Measurements from ENCODE around the gene PLXNA1. TPM values are rescaled to one million over a fixed set of nuclear protein-coding genes. Genes with fewer than 3 reads are reported as not detected.
A peak's percentile ranks its signal among the peaks of the same experiment; 100 is the strongest.

PLXNA1 gene
- total and polyA plus RNA-seq, 2 experiments from 2014 or later: 11.0 to 73.5 TPM

DNA sequence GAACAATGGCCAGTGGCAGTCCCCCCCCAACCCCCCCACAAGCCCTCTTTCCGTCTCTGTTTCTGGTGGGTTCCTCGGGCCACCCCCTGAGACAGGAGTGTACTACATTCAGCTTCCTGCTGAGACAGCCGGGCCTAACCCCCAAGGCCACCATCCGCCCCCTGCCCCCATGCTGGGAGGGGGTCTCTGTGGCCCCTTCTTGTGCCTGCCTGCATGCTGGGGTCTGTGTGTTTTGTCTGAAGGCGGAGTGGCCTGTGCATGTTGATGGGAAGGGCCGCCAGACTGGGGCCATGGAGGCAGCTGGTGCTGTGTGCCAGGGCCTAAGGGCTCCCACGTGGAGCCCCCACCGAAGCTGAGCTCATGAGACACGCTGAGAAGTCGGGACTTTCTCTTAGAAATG, 26.6 kb downstream of the PLXNA1 start:
- no peak for TF ChIP-seq EZH2phosphoT487 (IDR thresholded peaks at IDR 0.05; ENCODE audit: unreplicated experiment)
- Histone ChIP-seq H3K27ac (ENCODE audit: low read depth) (no peak overlapping the region), H4K20me1 (replicated peaks; ENCODE audit: insufficient read depth) (no peaks in the 10 kb centered on the region; the same call in 1 of the 2 replicates), H3K9me2 (ENCODE audit: insufficient read depth) (no peaks in the 10 kb centered on the region), H3K27me3 (ENCODE audit: insufficient read depth) (no peaks in the 10 kb centered on the region), H3K4me1 (ENCODE audit: insufficient read depth) (no peaks in the 10 kb centered on the region), H2AFZ (no peak overlapping the region), H3F3A (replicated peaks; ENCODE audit: low read depth) (no peaks in the 10 kb centered on the region), H3K79me2 (replicated peaks; ENCODE audit: insufficient read depth) (no peaks in the 10 kb centered on the region), H3K36me3 (ENCODE audit: insufficient read depth) (no peaks in the 10 kb centered on the region), H3K4me2 (no peak overlapping the region), H3K4me3 (no peak overlapping the region)
- H3K27ac Mint-ChIP-seq: peak overlapping the region; percentile 79; the same call in 1 of the 2 replicates
- H3K27me3 Mint-ChIP-seq (ENCODE audit: insufficient read depth, low read depth, poor library complexity): peaks cover 7% of the 10 kb centered on the region
- ATAC-seq (no peak), DNase-seq (ENCODE audit: low spot score) (no peak)
- H3K36me3 Mint-ChIP-seq (ENCODE audit: low read depth): peaks cover 16% of the 10 kb centered on the region
- H3K9me3 Mint-ChIP-seq: no peaks in the 10 kb centered on the region; the same call in 2 of the 3 replicates
- H3K4me1 Mint-ChIP-seq: peaks cover 5% of the 10 kb centered on the region; the same call in 2 of the 3 replicates
- no peak overlapping the region for H3K4me3 Mint-ChIP-seq

DNA sequence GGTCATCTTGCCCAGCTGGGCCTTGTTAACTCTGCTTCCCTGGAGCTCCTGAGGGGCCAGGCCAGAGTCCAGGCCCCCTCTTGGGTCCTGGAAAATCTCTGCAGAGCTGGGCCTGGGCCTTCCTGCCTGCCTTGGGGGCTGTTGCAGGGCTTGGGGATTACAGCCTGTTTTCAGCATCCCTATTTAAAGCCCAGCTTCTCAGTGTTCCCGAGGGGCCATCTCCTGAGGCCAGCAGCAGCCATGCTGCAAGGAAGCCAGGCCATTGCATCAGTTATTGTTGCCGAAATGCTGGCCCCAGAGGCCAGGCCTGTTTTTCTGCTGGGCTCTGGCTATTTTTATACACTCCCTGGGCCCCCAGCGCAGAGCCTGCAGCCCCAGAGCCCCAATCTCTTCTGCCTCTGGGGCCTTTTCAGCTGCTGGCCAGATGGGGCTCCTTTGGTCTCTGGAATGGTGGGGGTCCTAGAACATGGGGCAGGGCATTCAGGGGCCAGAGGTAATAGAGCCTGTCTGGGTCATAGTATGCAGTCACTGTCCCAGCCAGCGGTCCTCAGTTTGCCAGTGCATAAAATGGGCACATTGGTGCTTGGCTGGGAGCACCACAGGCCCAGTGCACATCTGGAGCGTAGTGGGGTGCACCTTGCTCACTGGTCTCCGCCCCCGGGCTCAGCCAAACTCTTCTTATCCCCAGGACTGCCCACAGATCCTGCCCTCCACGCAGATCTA, 28.5 kb downstream of the PLXNA1 start:
- Histone ChIP-seq H4K20me1 (replicated peaks; ENCODE audit: insufficient read depth) (no peaks in the 10 kb centered on the region; the same call in 1 of the 2 replicates), H2AFZ (no peak overlapping the region), H3K79me2 (replicated peaks; ENCODE audit: insufficient read depth) (no peaks in the 10 kb centered on the region), H3K27ac (ENCODE audit: low read depth) (no peak overlapping the region), H3K4me3 (no peak overlapping the region), H3K4me2 (no peak overlapping the region), H3K9me2 (ENCODE audit: insufficient read depth) (no peaks in the 10 kb centered on the region), H3K4me1 (ENCODE audit: insufficient read depth) (no peaks in the 10 kb centered on the region), H3K27me3 (ENCODE audit: insufficient read depth) (no peaks in the 10 kb centered on the region), H3F3A (replicated peaks; ENCODE audit: low read depth) (no peaks in the 10 kb centered on the region), H3K36me3 (ENCODE audit: insufficient read depth) (no peaks in the 10 kb centered on the region)
- Mint-ChIP-seq H3K27me3 (ENCODE audit: insufficient read depth, low read depth, poor library complexity) (peaks cover 7% of the 10 kb centered on the region), H3K4me3 (no peak overlapping the region), H3K4me1 (peaks cover 5% of the 10 kb centered on the region; the same call in 2 of the 3 replicates), H3K27ac (peak overlapping the region; percentile 87), H3K9me3 (no peaks in the 10 kb centered on the region; the same call in 2 of the 3 replicates), H3K36me3 (ENCODE audit: low read depth) (peaks cover 21% of the 10 kb centered on the region)
- no peak for ATAC-seq
- no peak for DNase-seq (ENCODE audit: low spot score)
- TF ChIP-seq, protein P1, sequence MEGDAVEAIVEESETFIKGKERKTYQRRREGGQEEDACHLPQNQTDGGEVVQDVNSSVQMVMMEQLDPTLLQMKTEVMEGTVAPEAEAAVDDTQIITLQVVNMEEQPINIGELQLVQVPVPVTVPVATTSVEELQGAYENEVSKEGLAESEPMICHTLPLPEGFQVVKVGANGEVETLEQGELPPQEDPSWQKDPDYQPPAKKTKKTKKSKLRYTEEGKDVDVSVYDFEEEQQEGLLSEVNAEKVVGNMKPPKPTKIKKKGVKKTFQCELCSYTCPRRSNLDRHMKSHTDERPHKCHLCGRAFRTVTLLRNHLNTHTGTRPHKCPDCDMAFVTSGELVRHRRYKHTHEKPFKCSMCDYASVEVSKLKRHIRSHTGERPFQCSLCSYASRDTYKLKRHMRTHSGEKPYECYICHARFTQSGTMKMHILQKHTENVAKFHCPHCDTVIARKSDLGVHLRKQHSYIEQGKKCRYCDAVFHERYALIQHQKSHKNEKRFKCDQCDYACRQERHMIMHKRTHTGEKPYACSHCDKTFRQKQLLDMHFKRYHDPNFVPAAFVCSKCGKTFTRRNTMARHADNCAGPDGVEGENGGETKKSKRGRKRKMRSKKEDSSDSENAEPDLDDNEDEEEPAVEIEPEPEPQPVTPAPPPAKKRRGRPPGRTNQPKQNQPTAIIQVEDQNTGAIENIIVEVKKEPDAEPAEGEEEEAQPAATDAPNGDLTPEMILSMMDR (conservative IDR thresholded peaks at IDR 0.05; ENCODE audit: low read depth in 2 of 2): no peak
- TF ChIP-seq EZH2phosphoT487 (IDR thresholded peaks at IDR 0.05; ENCODE audit: unreplicated experiment) (no peak), STAT1 (IDR thresholded peaks at IDR 0.05; ENCODE audit: unreplicated experiment) (no peak), ZNF331 (CRISPR knock-in tag; IDR thresholded peaks at IDR 0.05; ENCODE audit: low read depth) (no peak), ZNF114 (CRISPR knock-in tag; IDR thresholded peaks at IDR 0.05) (no peak), JUNB (IDR thresholded peaks at IDR 0.05; ENCODE audit: unreplicated experiment) (no peak), POLR2AphosphoS5 (IDR thresholded peaks at IDR 0.05; ENCODE audit: low read depth) (no peak), NANOG (IDR thresholded peaks at IDR 0.05; ENCODE audit: borderline replicate concordance) (no peak)
- TF ChIP-seq, protein P2, sequence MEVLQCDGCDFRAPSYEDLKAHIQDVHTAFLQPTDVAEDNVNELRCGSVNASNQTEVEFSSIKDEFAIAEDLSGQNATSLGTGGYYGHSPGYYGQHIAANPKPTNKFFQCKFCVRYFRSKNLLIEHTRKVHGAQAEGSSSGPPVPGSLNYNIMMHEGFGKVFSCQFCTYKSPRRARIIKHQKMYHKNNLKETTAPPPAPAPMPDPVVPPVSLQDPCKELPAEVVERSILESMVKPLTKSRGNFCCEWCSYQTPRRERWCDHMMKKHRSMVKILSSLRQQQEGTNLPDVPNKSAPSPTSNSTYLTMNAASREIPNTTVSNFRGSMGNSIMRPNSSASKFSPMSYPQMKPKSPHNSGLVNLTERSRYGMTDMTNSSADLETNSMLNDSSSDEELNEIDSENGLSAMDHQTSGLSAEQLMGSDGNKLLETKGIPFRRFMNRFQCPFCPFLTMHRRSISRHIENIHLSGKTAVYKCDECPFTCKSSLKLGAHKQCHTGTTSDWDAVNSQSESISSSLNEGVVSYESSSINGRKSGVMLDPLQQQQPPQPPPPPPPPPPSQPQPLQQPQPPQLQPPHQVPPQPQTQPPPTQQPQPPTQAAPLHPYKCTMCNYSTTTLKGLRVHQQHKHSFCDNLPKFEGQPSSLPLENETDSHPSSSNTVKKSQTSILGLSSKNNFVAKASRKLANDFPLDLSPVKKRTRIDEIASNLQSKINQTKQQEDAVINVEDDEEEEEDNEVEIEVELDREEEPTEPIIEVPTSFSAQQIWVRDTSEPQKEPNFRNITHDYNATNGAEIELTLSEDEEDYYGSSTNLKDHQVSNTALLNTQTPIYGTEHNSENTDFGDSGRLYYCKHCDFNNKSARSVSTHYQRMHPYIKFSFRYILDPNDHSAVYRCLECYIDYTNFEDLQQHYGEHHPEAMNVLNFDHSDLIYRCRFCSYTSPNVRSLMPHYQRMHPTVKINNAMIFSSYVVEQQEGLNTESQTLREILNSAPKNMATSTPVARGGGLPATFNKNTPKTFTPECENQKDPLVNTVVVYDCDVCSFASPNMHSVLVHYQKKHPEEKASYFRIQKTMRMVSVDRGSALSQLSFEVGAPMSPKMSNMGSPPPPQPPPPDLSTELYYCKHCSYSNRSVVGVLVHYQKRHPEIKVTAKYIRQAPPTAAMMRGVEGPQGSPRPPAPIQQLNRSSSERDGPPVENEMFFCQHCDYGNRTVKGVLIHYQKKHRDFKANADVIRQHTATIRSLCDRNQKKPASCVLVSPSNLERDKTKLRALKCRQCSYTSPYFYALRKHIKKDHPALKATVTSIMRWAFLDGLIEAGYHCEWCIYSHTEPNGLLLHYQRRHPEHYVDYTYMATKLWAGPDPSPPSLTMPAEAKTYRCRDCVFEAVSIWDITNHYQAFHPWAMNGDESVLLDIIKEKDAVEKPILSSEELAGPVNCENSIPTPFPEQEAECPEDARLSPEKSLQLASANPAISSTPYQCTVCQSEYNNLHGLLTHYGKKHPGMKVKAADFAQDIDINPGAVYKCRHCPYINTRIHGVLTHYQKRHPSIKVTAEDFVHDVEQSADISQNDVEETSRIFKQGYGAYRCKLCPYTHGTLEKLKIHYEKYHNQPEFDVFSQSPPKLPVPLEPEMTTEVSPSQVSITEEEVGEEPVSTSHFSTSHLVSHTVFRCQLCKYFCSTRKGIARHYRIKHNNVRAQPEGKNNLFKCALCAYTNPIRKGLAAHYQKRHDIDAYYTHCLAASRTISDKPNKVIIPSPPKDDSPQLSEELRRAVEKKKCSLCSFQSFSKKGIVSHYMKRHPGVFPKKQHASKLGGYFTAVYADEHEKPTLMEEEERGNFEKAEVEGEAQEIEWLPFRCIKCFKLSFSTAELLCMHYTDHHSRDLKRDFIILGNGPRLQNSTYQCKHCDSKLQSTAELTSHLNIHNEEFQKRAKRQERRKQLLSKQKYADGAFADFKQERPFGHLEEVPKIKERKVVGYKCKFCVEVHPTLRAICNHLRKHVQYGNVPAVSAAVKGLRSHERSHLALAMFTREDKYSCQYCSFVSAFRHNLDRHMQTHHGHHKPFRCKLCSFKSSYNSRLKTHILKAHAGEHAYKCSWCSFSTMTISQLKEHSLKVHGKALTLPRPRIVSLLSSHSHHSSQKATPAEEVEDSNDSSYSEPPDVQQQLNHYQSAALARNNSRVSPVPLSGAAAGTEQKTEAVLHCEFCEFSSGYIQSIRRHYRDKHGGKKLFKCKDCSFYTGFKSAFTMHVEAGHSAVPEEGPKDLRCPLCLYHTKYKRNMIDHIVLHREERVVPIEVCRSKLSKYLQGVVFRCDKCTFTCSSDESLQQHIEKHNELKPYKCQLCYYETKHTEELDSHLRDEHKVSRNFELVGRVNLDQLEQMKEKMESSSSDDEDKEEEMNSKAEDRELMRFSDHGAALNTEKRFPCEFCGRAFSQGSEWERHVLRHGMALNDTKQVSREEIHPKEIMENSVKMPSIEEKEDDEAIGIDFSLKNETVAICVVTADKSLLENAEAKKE (CRISPR knock-in tag; IDR thresholded peaks at IDR 0.05): no peak
- TF ChIP-seq, protein P3, sequence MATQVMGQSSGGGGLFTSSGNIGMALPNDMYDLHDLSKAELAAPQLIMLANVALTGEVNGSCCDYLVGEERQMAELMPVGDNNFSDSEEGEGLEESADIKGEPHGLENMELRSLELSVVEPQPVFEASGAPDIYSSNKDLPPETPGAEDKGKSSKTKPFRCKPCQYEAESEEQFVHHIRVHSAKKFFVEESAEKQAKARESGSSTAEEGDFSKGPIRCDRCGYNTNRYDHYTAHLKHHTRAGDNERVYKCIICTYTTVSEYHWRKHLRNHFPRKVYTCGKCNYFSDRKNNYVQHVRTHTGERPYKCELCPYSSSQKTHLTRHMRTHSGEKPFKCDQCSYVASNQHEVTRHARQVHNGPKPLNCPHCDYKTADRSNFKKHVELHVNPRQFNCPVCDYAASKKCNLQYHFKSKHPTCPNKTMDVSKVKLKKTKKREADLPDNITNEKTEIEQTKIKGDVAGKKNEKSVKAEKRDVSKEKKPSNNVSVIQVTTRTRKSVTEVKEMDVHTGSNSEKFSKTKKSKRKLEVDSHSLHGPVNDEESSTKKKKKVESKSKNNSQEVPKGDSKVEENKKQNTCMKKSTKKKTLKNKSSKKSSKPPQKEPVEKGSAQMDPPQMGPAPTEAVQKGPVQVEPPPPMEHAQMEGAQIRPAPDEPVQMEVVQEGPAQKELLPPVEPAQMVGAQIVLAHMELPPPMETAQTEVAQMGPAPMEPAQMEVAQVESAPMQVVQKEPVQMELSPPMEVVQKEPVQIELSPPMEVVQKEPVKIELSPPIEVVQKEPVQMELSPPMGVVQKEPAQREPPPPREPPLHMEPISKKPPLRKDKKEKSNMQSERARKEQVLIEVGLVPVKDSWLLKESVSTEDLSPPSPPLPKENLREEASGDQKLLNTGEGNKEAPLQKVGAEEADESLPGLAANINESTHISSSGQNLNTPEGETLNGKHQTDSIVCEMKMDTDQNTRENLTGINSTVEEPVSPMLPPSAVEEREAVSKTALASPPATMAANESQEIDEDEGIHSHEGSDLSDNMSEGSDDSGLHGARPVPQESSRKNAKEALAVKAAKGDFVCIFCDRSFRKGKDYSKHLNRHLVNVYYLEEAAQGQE (IDR thresholded peaks at IDR 0.05; ENCODE audit: unreplicated experiment): no peak

Data from GM23338 (cell line).